Umbilical cord (tissue), 2 donors: Measurements from ENCODE around the gene ATP4B. TPM values are rescaled to one million over a fixed set of nuclear protein-coding genes. Genes with fewer than 3 reads are reported as not detected.

Source experiments
- DNase-seq: peaks from one replicate; pipeline ENCODE4 v3.0.0-alpha.2; 2015; ENCODE audit warnings: low spot score
- total RNA-seq: library from RNA; depleted of rRNA; stranded (reverse); fragments of >200 nt; gene quantifications from one replicate; pipeline ENCODE4 v1.2.3, GENCODE V29; 2014; ENCODE audit warnings: low replicate concordance; ENCODE audit not compliant: insufficient read depth

ATP4B gene
- not detected for total RNA-seq

GRCh38 chr13:113657851-113658741 lies at the start of gene ATP4B:
TSS of gene ATP4B (minus strand) at chr13:113658198. CDS start at chr13:113658144, 54 bp downstream.
- no peak for DNase-seq

GRCh38 chr13:113672002-113672651 lies 14.1 kb upstream of the ATP4B start:
- DNase-seq: no peak

- DNase-seq: no peak
Measured at GRCh38 chr13:113671066-113672001, 13.3 kb upstream of the ATP4B start.

- DNase-seq: no peak
Measured at GRCh38 chr13:113670541-113670940, 12.5 kb upstream of the ATP4B start.

GRCh38 chr13:113669755-113670341 lies 11.8 kb upstream of the ATP4B start:
- no peak for DNase-seq

- DNase-seq: no peak
Measured at GRCh38 chr13:113669231-113669754, 11.3 kb upstream of the ATP4B start.

GRCh38 chr13:113668491-113668971 lies 10.5 kb upstream of the ATP4B start:
- DNase-seq: no peak

- DNase-seq: no peak
Measured at GRCh38 chr13:113667771-113668490, 9.9 kb upstream of the ATP4B start.

- peak; percentile 27 for DNase-seq
Measured at GRCh38 chr13:113666951-113667701, 9.1 kb upstream of the ATP4B start, which contains the start of gene GRK1. TSS of gene GRK1 (plus strand) at chr13:113667219. CDS start at chr13:113667387, 168 bp downstream.

GRCh38 chr13:113666329-113666670 lies 8.3 kb upstream of the ATP4B start:
- no peak for DNase-seq

- DNase-seq: no peak
Measured at GRCh38 chr13:113665597-113666328, 7.8 kb upstream of the ATP4B start.

- DNase-seq: no peak
Measured at GRCh38 chr13:113664751-113665596, 7.0 kb upstream of the ATP4B start.

GRCh38 chr13:113663934-113664333 lies 5.9 kb upstream of the ATP4B start:
- DNase-seq: no peak

GRCh38 chr13:113661509-113661908 lies 3.5 kb upstream of the ATP4B start:
- DNase-seq: no peak

GRCh38 chr13:113660066-113660465 lies 2.1 kb upstream of the ATP4B start:
- DNase-seq: no peak

GRCh38 chr13:113659337-113659736 lies 1.3 kb upstream of the ATP4B start:
- no peak for DNase-seq

- DNase-seq: no peak
Measured at GRCh38 chr13:113658836-113659235, 838 bp upstream of the ATP4B start.
